Nephron progenitor cell (in vitro differentiated cells): ENCODE data around the gene C5AR1.
A peak's percentile ranks its signal among the peaks of the same experiment; 100 is the strongest.

Source experiments
- DNase-seq: peaks from one replicate; pipeline ENCODE4 v3.0.0; 2021
- H3K27ac Mint-ChIP-seq: 2 replicates; pipeline ENCODE4 v1.8.0; 2021; ENCODE audit warnings: mild to moderate bottlenecking, moderate library complexity, mixed read lengths
- H3K27me3 Mint-ChIP-seq: 2 replicates; pipeline ENCODE4 v1.8.0; 2021; ENCODE audit warnings: mild to moderate bottlenecking, low read depth, mixed read lengths; ENCODE audit not compliant: poor library complexity
- H3K36me3 Mint-ChIP-seq: 2 replicates; pipeline ENCODE4 v1.8.0; 2021; ENCODE audit warnings: low read depth, mixed read lengths
- H3K4me1 Mint-ChIP-seq: 2 replicates; pipeline ENCODE4 v1.8.0; 2021; ENCODE audit warnings: mixed read lengths
- H3K4me3 Mint-ChIP-seq: 2 replicates; pipeline ENCODE4 v1.8.0; 2021; ENCODE audit warnings: mild to moderate bottlenecking, moderate library complexity, mixed read lengths
- H3K9me3 Mint-ChIP-seq: 2 replicates; pipeline ENCODE4 v1.8.0; 2021; ENCODE audit warnings: mild to moderate bottlenecking, moderate library complexity, mixed read lengths
- CTCF ChIP-seq: fragments of 200-600 bp; sonication (generic); IDR thresholded peaks from 2 replicates; pipeline ENCODE4 v1.5.0; 2021; ENCODE audit warnings: antibody characterized with exemption

Gene C5AR1

GRCh38 chr19:47321630-47322029 lies 12.0 kb downstream of the C5AR1 start:
- Mint-ChIP-seq H3K4me1 (no peaks in the 10 kb centered on the region), H3K27me3 (peaks cover 54% of the 10 kb centered on the region), H3K36me3 (no peaks in the 10 kb centered on the region), H3K27ac (no peak overlapping the region), H3K9me3 (peaks cover 6% of the 10 kb centered on the region), H3K4me3 (no peak overlapping the region)
- no peak for TF ChIP-seq CTCF
- no peak for DNase-seq

- Mint-ChIP-seq H3K27me3 (peaks cover 51% of the 10 kb centered on the region), H3K27ac (peak overlapping the region; percentile 4), H3K36me3 (no peaks in the 10 kb centered on the region), H3K4me3 (no peak overlapping the region), H3K9me3 (peaks cover 6% of the 10 kb centered on the region), H3K4me1 (no peaks in the 10 kb centered on the region)
- TF ChIP-seq CTCF, result no peak
- no peak for DNase-seq
Observed at GRCh38 chr19:47322058-47322457, 12.4 kb downstream of the C5AR1 start.

GRCh38 chr19:47323409-47323808 lies 13.7 kb downstream of the C5AR1 start:
- no peaks in the 10 kb centered on the region for H3K4me1 Mint-ChIP-seq
- no peak overlapping the region for H3K4me3 Mint-ChIP-seq
- no peak for DNase-seq
- TF ChIP-seq CTCF, result no peak
- no peak overlapping the region for H3K27ac Mint-ChIP-seq
- H3K27me3 Mint-ChIP-seq, result peaks cover 47% of the 10 kb centered on the region
- peaks cover 6% of the 10 kb centered on the region for H3K9me3 Mint-ChIP-seq
- no peaks in the 10 kb centered on the region for H3K36me3 Mint-ChIP-seq

GRCh38 chr19:47323872-47324271 lies 14.2 kb downstream of the C5AR1 start:
- peaks cover 46% of the 10 kb centered on the region for H3K27me3 Mint-ChIP-seq
- no peaks in the 10 kb centered on the region for H3K36me3 Mint-ChIP-seq
- no peak for DNase-seq
- no peak overlapping the region for H3K27ac Mint-ChIP-seq
- H3K4me1 Mint-ChIP-seq, result no peaks in the 10 kb centered on the region
- no peak overlapping the region for H3K4me3 Mint-ChIP-seq
- H3K9me3 Mint-ChIP-seq, result peaks cover 6% of the 10 kb centered on the region
- no peak for TF ChIP-seq CTCF

- Mint-ChIP-seq H3K27ac (no peak overlapping the region), H3K4me3 (no peak overlapping the region), H3K27me3 (peaks cover 45% of the 10 kb centered on the region), H3K36me3 (no peaks in the 10 kb centered on the region), H3K4me1 (no peaks in the 10 kb centered on the region), H3K9me3 (peaks cover 6% of the 10 kb centered on the region)
- TF ChIP-seq CTCF, result no peak
- DNase-seq, result no peak
Observed at GRCh38 chr19:47324502-47324901, 14.8 kb downstream of the C5AR1 start.

- Mint-ChIP-seq H3K4me1 (peaks cover 5% of the 10 kb centered on the region), H3K9me3 (no peaks in the 10 kb centered on the region), H3K27me3 (peaks cover 25% of the 10 kb centered on the region), H3K4me3 (no peak overlapping the region), H3K27ac (peak overlapping the region; percentile 22), H3K36me3 (no peaks in the 10 kb centered on the region)
- no peak for TF ChIP-seq CTCF
- no peak for DNase-seq
Observed at GRCh38 chr19:47330466-47330869, 20.8 kb downstream of the C5AR1 start.
